DND-41 (cell line): Measurements from ENCODE around the gene MAP7D1.

ENCODE experiments used
- ATAC-seq: fragments of 200-7000 bp; cut with Tn5 transposase; 3 replicates; pipeline ENCODE4 v1.9.1; 2021; ENCODE audit warnings: low read depth; ENCODE audit not compliant: insufficient read depth
- DNase-seq: peaks from one replicate; pipeline ENCODE4 v3.0.0-alpha.2; 2020
- H2AFZ ChIP-seq: 2 replicates; pipeline ENCODE4 v1.6.0; 2012; ENCODE audit warnings: low read depth, low read length
- H3K27ac ChIP-seq: 2 replicates; pipeline ENCODE4 v1.5.1; 2012; ENCODE audit warnings: low read length, inconsistent platforms
- H3K27me3 ChIP-seq: fragments of 200-600 bp; sonication (generic); 2 replicates; pipeline ENCODE4 v1.6.0; 2012; ENCODE audit warnings: low read length, mild to moderate bottlenecking, inconsistent platforms; ENCODE audit not compliant: insufficient read depth, poor library complexity
- H3K36me3 ChIP-seq: 2 replicates; pipeline ENCODE4 v1.5.1; 2012; ENCODE audit warnings: low read length, inconsistent platforms; ENCODE audit not compliant: insufficient read depth
- H3K4me1 ChIP-seq: 2 replicates; pipeline ENCODE4 v1.5.1; 2012; ENCODE audit warnings: mild to moderate bottlenecking, low read length; ENCODE audit not compliant: insufficient read depth
- H3K4me2 ChIP-seq: 2 replicates; pipeline ENCODE4 v1.6.0; 2012; ENCODE audit warnings: mild to moderate bottlenecking, moderate library complexity, low read length, inconsistent platforms; ENCODE audit not compliant: insufficient read depth
- H3K4me3 ChIP-seq, 2 experiments: fragments of 200-600 bp in 1 of 2; shearing (Covaris generic) in 1 of 2; 2 replicates each; pipeline ENCODE4 v1.5.1; 2012 to 2016; ENCODE audit warnings: inconsistent platforms in 2 of 2, low read length in 2 of 2, mild to moderate bottlenecking in 2 of 2, low read depth in 1 of 2, moderate library complexity in 1 of 2
- H3K79me2 ChIP-seq: 2 replicates; pipeline ENCODE4 v1.6.0; 2012; ENCODE audit warnings: low read length, inconsistent platforms; ENCODE audit not compliant: insufficient read depth
- H3K9ac ChIP-seq: 2 replicates; pipeline ENCODE4 v1.6.0; 2012; ENCODE audit warnings: low read depth, mild to moderate bottlenecking, inconsistent platforms, low read length, moderate library complexity
- H3K9me3 ChIP-seq: 2 replicates; pipeline ENCODE4 v1.5.1; 2012; ENCODE audit warnings: low read length, moderate library complexity, mild to moderate bottlenecking, inconsistent platforms; ENCODE audit not compliant: insufficient read depth, severe bottlenecking
- H4K20me1 ChIP-seq: 2 replicates; pipeline ENCODE4 v1.6.0; 2012; ENCODE audit warnings: low read length; ENCODE audit not compliant: insufficient read depth
- EZH2 ChIP-seq: IDR thresholded peaks from 3 replicates; pipeline ENCODE4 v1.6.1; 2012; ENCODE audit warnings: borderline replicate concordance, low read depth, mild to moderate bottlenecking, moderate library complexity, low read length, inconsistent platforms; ENCODE audit not compliant: severe bottlenecking
- TF ChIP-seq, protein P1 (sequence below): IDR thresholded peaks from 2 replicates; pipeline ENCODE4 v1.5.1; 2012; ENCODE audit warnings: borderline replicate concordance, low read length, moderate library complexity, mild to moderate bottlenecking; ENCODE audit not compliant: poor library complexity, severe bottlenecking; ENCODE audit errors: extremely low read depth

MAP7D1 gene

DNA sequence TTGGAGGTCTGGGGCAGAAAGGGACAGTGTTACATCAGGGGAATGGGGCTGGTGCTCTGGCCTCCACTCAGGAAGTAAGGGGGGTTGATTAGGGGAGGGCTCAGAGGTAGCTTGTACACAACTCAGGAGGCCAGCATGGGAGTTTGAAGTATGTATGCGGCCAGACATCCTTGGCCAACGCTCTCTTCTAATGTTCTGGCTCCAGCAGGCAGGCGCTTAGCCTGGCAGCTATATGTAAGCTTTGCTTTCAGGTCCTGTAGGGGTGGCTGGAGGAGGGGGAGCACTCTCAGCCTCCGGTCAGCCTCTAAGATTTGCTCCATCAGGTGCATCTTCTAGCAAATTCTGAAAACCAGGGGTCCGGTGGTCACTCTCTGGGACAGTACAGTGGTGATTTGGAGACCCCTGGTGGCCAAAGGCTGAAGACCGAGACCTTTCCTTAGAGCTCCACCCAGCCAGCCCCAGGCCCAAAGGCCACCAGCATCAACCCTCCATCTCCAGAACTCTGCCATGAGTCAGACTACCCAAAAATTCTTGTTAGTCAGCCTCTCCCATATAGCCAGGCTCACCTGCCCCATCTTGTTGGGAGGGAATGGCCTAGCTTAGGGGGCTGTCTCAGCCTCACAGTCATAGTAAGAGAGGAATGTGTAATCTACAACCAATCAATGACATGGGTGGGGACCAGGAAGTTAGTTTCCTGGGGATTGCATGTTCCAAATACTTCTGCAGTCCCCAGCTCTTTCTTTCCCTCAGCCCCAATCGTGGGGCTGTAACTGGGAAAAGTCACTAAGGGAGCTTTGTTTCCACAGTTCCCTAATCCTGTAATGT lies 21.2 kb upstream of the MAP7D1 start:
- H3K36me3 ChIP-seq = peaks cover 34% of the 10 kb centered on the region
- no peak for TF ChIP-seq EZH2
- TF ChIP-seq, protein P1, sequence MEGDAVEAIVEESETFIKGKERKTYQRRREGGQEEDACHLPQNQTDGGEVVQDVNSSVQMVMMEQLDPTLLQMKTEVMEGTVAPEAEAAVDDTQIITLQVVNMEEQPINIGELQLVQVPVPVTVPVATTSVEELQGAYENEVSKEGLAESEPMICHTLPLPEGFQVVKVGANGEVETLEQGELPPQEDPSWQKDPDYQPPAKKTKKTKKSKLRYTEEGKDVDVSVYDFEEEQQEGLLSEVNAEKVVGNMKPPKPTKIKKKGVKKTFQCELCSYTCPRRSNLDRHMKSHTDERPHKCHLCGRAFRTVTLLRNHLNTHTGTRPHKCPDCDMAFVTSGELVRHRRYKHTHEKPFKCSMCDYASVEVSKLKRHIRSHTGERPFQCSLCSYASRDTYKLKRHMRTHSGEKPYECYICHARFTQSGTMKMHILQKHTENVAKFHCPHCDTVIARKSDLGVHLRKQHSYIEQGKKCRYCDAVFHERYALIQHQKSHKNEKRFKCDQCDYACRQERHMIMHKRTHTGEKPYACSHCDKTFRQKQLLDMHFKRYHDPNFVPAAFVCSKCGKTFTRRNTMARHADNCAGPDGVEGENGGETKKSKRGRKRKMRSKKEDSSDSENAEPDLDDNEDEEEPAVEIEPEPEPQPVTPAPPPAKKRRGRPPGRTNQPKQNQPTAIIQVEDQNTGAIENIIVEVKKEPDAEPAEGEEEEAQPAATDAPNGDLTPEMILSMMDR = peak; percentile 62
- no peaks in the 10 kb centered on the region for H3K4me1 ChIP-seq
- H2AFZ ChIP-seq = no peak overlapping the region
- ATAC-seq = peak; percentile 77
- no peaks in the 10 kb centered on the region for H3K79me2 ChIP-seq
- peaks cover 3% of the 10 kb centered on the region; the same call in 1 of the 2 replicates for H4K20me1 ChIP-seq
- no peak overlapping the region for H3K4me3 ChIP-seq
- H3K9ac ChIP-seq = no peak overlapping the region
- no peak overlapping the region for H3K4me2 ChIP-seq
- no peaks in the 10 kb centered on the region for H3K9me3 ChIP-seq
- peak; percentile 24 for DNase-seq
- no peaks in the 10 kb centered on the region for H3K27me3 ChIP-seq
- H3K27ac ChIP-seq = no peak overlapping the region

- ATAC-seq = no peak
These were observed 20.7 kb upstream of the MAP7D1 start for GRCh38 chr1:36135330-36135667.

GRCh38 chr1:36135796-36136195 lies 20.2 kb upstream of the MAP7D1 start:
- no peak for DNase-seq
- Histone ChIP-seq H3K27me3 (no peaks in the 10 kb centered on the region), H3K9ac (no peak overlapping the region), H3K79me2 (peaks cover 8% of the 10 kb centered on the region; the same call in 1 of the 2 replicates), H3K36me3 (peaks cover 43% of the 10 kb centered on the region), H3K4me2 (no peak overlapping the region), H4K20me1 (peaks cover 9% of the 10 kb centered on the region), H3K4me3 (no peak overlapping the region), H3K4me1 (no peaks in the 10 kb centered on the region), H3K9me3 (no peaks in the 10 kb centered on the region), H3K27ac (no peak overlapping the region), H2AFZ (no peak overlapping the region)
- ATAC-seq = no peak
- TF ChIP-seq, protein P1 = no peak
- TF ChIP-seq EZH2 = no peak

More at GRCh38 chr1:36135330-36135667, 20.7 kb upstream of the MAP7D1 start:
- peaks cover 6% of the 10 kb centered on the region; the same call in 1 of the 2 replicates for H4K20me1 ChIP-seq
- no peaks in the 10 kb centered on the region for H3K9me3 ChIP-seq
- no peaks in the 10 kb centered on the region for H3K27me3 ChIP-seq
- H3K27ac ChIP-seq = no peak overlapping the region
- peaks cover 3% of the 10 kb centered on the region; the same call in 1 of the 2 replicates for H3K79me2 ChIP-seq
- H3K36me3 ChIP-seq = peaks cover 39% of the 10 kb centered on the region
- no peak overlapping the region for H3K9ac ChIP-seq
- no peak for DNase-seq
- no peak overlapping the region for H2AFZ ChIP-seq
- H3K4me3 ChIP-seq = no peak overlapping the region
- H3K4me2 ChIP-seq = no peak overlapping the region
- H3K4me1 ChIP-seq = no peaks in the 10 kb centered on the region
- TF ChIP-seq, protein P1 = no peak
- no peak for TF ChIP-seq EZH2
